Caco-2 (cell line): Measurements from ENCODE around the gene MYORG. TPM values are rescaled to one million over a fixed set of nuclear protein-coding genes. Genes with fewer than 3 reads are reported as not detected.

Source experiments
- BruUV-seq: library from RNA; stranded (reverse); fragments of 400-500 nt; replicated peaks from 2 replicates; lab custom pipeline; 2021; lab: Mats Ljungman, UMichigan
- CTCF ChIA-PET: fragments of 300-600 bp; sonication (Branson Sonifier 250); formaldehyde crosslinking; loops from one replicate; lab custom pipeline; 2022; ENCODE audit warnings: antibody characterized with exemption; lab: Charles Lee
- POLR2A ChIA-PET: fragments of 300-600 bp; sonication (Branson Sonifier 250); formaldehyde crosslinking; loops from one replicate; lab custom pipeline; 2022; ENCODE audit warnings: antibody characterized with exemption; lab: Charles Lee
- DNase-seq, 2 experiments: peaks; one replicate each; pipeline versions ENCODE4 v3.0.0 to v3.0.0-alpha.2; 2020 to 2022
- H3K27me3 ChIP-seq: replicated peaks from 2 replicates; pipeline ENCODE4 v1.6.0; 2011; ENCODE audit warnings: low read length; ENCODE audit not compliant: control insufficient read depth, insufficient read depth
- H3K36me3 ChIP-seq: 2 replicates; pipeline ENCODE4 v1.5.1; 2011; ENCODE audit warnings: low read length; ENCODE audit not compliant: control insufficient read depth, insufficient read depth
- H3K4me1 ChIP-seq: fragments of 250-450 bp; sonication (Bioruptor Pico); 2 replicates; pipeline ENCODE4 v1.5.1; 2020; ENCODE audit warnings: mild to moderate bottlenecking
- H3K4me3 ChIP-seq: 2 replicates; pipeline ENCODE4 v1.5.1; 2011; ENCODE audit warnings: low read depth, mild to moderate bottlenecking, control low read depth, low read length
- H3K9me3 ChIP-seq: fragments of 250-450 bp; sonication (Bioruptor Pico); 2 replicates; pipeline ENCODE4 v1.5.1; 2020; ENCODE audit warnings: mild to moderate bottlenecking, moderate library complexity
- H3K27ac Mint-ChIP-seq: one replicate; pipeline ENCODE4 v1.8.0; 2022; ENCODE audit warnings: mixed read lengths; ENCODE audit not compliant: unreplicated experiment
- H3K27me3 Mint-ChIP-seq: one replicate; pipeline ENCODE4 v1.8.0; 2022; ENCODE audit warnings: mixed read lengths; ENCODE audit not compliant: insufficient read depth, unreplicated experiment
- H3K36me3 Mint-ChIP-seq: one replicate; pipeline ENCODE4 v1.8.0; 2022; ENCODE audit warnings: mild to moderate bottlenecking, mixed read lengths; ENCODE audit not compliant: insufficient read depth, unreplicated experiment
- H3K4me1 Mint-ChIP-seq: one replicate; pipeline ENCODE4 v1.8.0; 2022; ENCODE audit warnings: low read depth, mixed read lengths; ENCODE audit not compliant: unreplicated experiment
- H3K4me3 Mint-ChIP-seq: one replicate; pipeline ENCODE4 v1.8.0; 2022; ENCODE audit warnings: mild to moderate bottlenecking, moderate library complexity, mixed read lengths; ENCODE audit not compliant: unreplicated experiment
- H3K9me3 Mint-ChIP-seq: one replicate; pipeline ENCODE4 v1.8.0; 2022; ENCODE audit warnings: mixed read lengths; ENCODE audit not compliant: unreplicated experiment
- CTCF ChIP-seq, 2 experiments: fragments of 200-600 bp in 1 of 2; IDR thresholded peaks; 1 replicate in 1 of 2; 2 replicates in 1 of 2; pipeline versions ENCODE4 v1.5.1 to v1.8.0; 2011 to 2022; ENCODE audit warnings: antibody characterized with exemption in 1 of 2, control low read depth in 1 of 2, inconsistent platforms in 1 of 2, low read depth in 1 of 2, low read length in 1 of 2, mild to moderate bottlenecking in 1 of 2, moderate library complexity in 1 of 2; ENCODE audit not compliant: insufficient read depth in 1 of 2, severe bottlenecking in 1 of 2, unreplicated experiment in 1 of 2
- intact Hi-C: fragments of 100-400 bp; cut with micrococcal nuclease; formaldehyde crosslinking; loops from one replicate; pipeline ENCODE4 v1.10.0; 2022; ENCODE audit not compliant: unreplicated experiment
- total RNA-seq: library from RNA; stranded (reverse); gene quantifications from 2 replicates; pipeline ENCODE4 v1.2.3, GENCODE V29; 2022

Gene MYORG
- total RNA-seq, 1 experiment from 2014 or later: 37.3 TPM

GRCh38 chr9:34383904-34384303 lies 7.2 kb upstream of the MYORG start:
- H3K4me3 ChIP-seq: no peak overlapping the region
- no peaks in the 10 kb centered on the region for H3K27me3 ChIP-seq
- intact Hi-C loops: no loop called here
- H3K27me3 Mint-ChIP-seq: peaks cover under 1% of the 10 kb centered on the region
- no peaks in the 10 kb centered on the region for H3K9me3 Mint-ChIP-seq
- peaks cover 22% of the 10 kb centered on the region for H3K4me1 Mint-ChIP-seq
- H3K36me3 ChIP-seq: no peaks in the 10 kb centered on the region
- H3K27ac Mint-ChIP-seq: peak overlapping the region; percentile 17
- ChIA-PET POLR2A (no interaction called here), CTCF (no interaction called here)
- DNase-seq: peak in 1 of 2 experiments; percentile 14
- no peaks in the 10 kb centered on the region for H3K9me3 ChIP-seq
- no peak for TF ChIP-seq CTCF (IDR thresholded peaks at IDR 0.05; ENCODE audit: insufficient read depth in 1 of 2, low read depth in 1 of 2, low read length in 1 of 2, severe bottlenecking in 1 of 2, unreplicated experiment in 1 of 2)
- H3K36me3 Mint-ChIP-seq: no peaks in the 10 kb centered on the region
- no peak overlapping the region for H3K4me3 Mint-ChIP-seq
- peaks cover 11% of the 10 kb centered on the region for H3K4me1 ChIP-seq
- no TSS peak for BruUV-seq

- POLR2A ChIA-PET: no interaction called here
- no peaks in the 10 kb centered on the region for H3K27me3 Mint-ChIP-seq
- H3K4me3 ChIP-seq: no peak overlapping the region
- no peaks in the 10 kb centered on the region for H3K9me3 ChIP-seq
- no peak for DNase-seq
- H3K4me1 Mint-ChIP-seq: peaks cover 22% of the 10 kb centered on the region
- BruUV-seq: no TSS peak
- H3K4me3 Mint-ChIP-seq: no peak overlapping the region
- peaks cover 11% of the 10 kb centered on the region for H3K4me1 ChIP-seq
- no peak overlapping the region for H3K27ac Mint-ChIP-seq
- CTCF ChIA-PET: no interaction called here
- H3K9me3 Mint-ChIP-seq: no peaks in the 10 kb centered on the region
- no peaks in the 10 kb centered on the region for H3K36me3 Mint-ChIP-seq
- no peak for TF ChIP-seq CTCF (IDR thresholded peaks at IDR 0.05; ENCODE audit: insufficient read depth in 1 of 2, low read depth in 1 of 2, low read length in 1 of 2, severe bottlenecking in 1 of 2, unreplicated experiment in 1 of 2)
- H3K36me3 ChIP-seq: no peaks in the 10 kb centered on the region
- intact Hi-C loops: no loop called here
- H3K27me3 ChIP-seq: no peaks in the 10 kb centered on the region
Observed at GRCh38 chr9:34382879-34383278, 6.2 kb upstream of the MYORG start.

- DNase-seq: peak in 1 of 2 experiments; percentile 22
- Mint-ChIP-seq H3K4me3 (no peak overlapping the region), H3K36me3 (no peaks in the 10 kb centered on the region), H3K27me3 (no peaks in the 10 kb centered on the region), H3K9me3 (no peaks in the 10 kb centered on the region), H3K4me1 (peaks cover 22% of the 10 kb centered on the region), H3K27ac (no peak overlapping the region)
- Histone ChIP-seq H3K4me1 (peaks cover 11% of the 10 kb centered on the region), H3K9me3 (no peaks in the 10 kb centered on the region), H3K27me3 (no peaks in the 10 kb centered on the region), H3K36me3 (no peaks in the 10 kb centered on the region), H3K4me3 (no peak overlapping the region)
- intact Hi-C loops: no loop called here
- BruUV-seq: no TSS peak
- no peak for TF ChIP-seq CTCF (IDR thresholded peaks at IDR 0.05; ENCODE audit: insufficient read depth in 1 of 2, low read depth in 1 of 2, low read length in 1 of 2, severe bottlenecking in 1 of 2, unreplicated experiment in 1 of 2)
- CTCF ChIA-PET: no interaction called here
- POLR2A ChIA-PET: no interaction called here
Observed at GRCh38 chr9:34382054-34382453, 5.4 kb upstream of the MYORG start.
